Mesodermal cell (in vitro differentiated cells): ENCODE results near the gene SLC35G2.

Source experiments
- H3K27ac ChIP-seq: 2 replicates; pipeline ENCODE4 v1.7.0; 2013; ENCODE audit warnings: mild to moderate bottlenecking, low read depth, low read length, moderate library complexity; ENCODE audit not compliant: severe bottlenecking
- H3K36me3 ChIP-seq: 2 replicates; pipeline ENCODE4 v1.7.1; 2013; ENCODE audit warnings: mild to moderate bottlenecking, low read length, moderate library complexity; ENCODE audit not compliant: control insufficient read depth, insufficient read depth
- H3K4me1 ChIP-seq: one replicate; pipeline ENCODE4 v1.7.1; 2013; ENCODE audit warnings: mild to moderate bottlenecking, low read length; ENCODE audit not compliant: insufficient read depth, control insufficient read depth, poor library complexity, severe bottlenecking
- H3K4me3 ChIP-seq: 2 replicates; pipeline ENCODE4 v1.7.0; 2013; ENCODE audit warnings: low read length, control low read depth, mild to moderate bottlenecking; ENCODE audit not compliant: insufficient read depth, poor library complexity, severe bottlenecking; ENCODE audit errors: extremely low read depth
- H3K9me3 ChIP-seq: 2 replicates; pipeline ENCODE4 v1.7.1; 2013; ENCODE audit warnings: mild to moderate bottlenecking, low read length, moderate library complexity; ENCODE audit not compliant: control insufficient read depth
- WGBS, 2 experiments: methylation state at CpG; one replicate each; pipeline ENCODE4 v1.1.5; 2013; ENCODE audit warnings: missing lambda C conversion rate in 2 of 2; ENCODE audit not compliant: insufficient coverage in 2 of 2; 5-methylcytosine and 5-hydroxymethylcytosine counted together

SLC35G2 gene

GRCh38 chr3:136831461-136831860 lies 12.5 kb downstream of the SLC35G2 start:
- 67% methylated on average over 1 of the region's 1 CpG; no CpG with 5 or more reads in 1 of the 2 experiments for WGBS, 2 experiments
- H3K27ac ChIP-seq: peak overlapping the region; percentile 48
- no peaks in the 10 kb centered on the region for H3K9me3 ChIP-seq
- no peak overlapping the region for H3K4me3 ChIP-seq
- peaks cover 21% of the 10 kb centered on the region for H3K36me3 ChIP-seq
- H3K4me1 ChIP-seq: peaks cover 15% of the 10 kb centered on the region

- Histone ChIP-seq H3K4me3 (no peak overlapping the region), H3K27ac (peak overlapping the region; percentile 11), H3K4me1 (peaks cover 41% of the 10 kb centered on the region), H3K9me3 (no peaks in the 10 kb centered on the region), H3K36me3 (peaks cover 13% of the 10 kb centered on the region)
- 100% methylated on average over 1 of the region's 1 CpG; no CpG with 5 or more reads in 1 of the 2 experiments for WGBS, 2 experiments
Measured at GRCh38 chr3:136835089-136835812, 16.3 kb downstream of the SLC35G2 start.

- Histone ChIP-seq H3K9me3 (no peaks in the 10 kb centered on the region), H3K4me1 (peaks cover 41% of the 10 kb centered on the region), H3K4me3 (no peak overlapping the region), H3K36me3 (peaks cover 17% of the 10 kb centered on the region), H3K27ac (peak overlapping the region; percentile 30)
- 90 to 100% methylated on average over 1 of the region's 3 CpGs for WGBS, 2 experiments
Measured at GRCh38 chr3:136835813-136836510, 17.0 kb downstream of the SLC35G2 start.

GRCh38 chr3:136836511-136837156 lies 17.7 kb downstream of the SLC35G2 start:
- no peak overlapping the region for H3K4me3 ChIP-seq
- peaks cover 41% of the 10 kb centered on the region for H3K4me1 ChIP-seq
- H3K36me3 ChIP-seq: peaks cover 22% of the 10 kb centered on the region
- H3K27ac ChIP-seq: peak overlapping the region; percentile 30
- no peaks in the 10 kb centered on the region for H3K9me3 ChIP-seq

- Histone ChIP-seq H3K4me1 (peaks cover 37% of the 10 kb centered on the region), H3K9me3 (no peaks in the 10 kb centered on the region), H3K4me3 (no peak overlapping the region), H3K27ac (peak overlapping the region; percentile 84), H3K36me3 (peaks cover 36% of the 10 kb centered on the region)
- WGBS, 2 experiments: no CpG with 5 or more reads among the region's 1 CpG
Measured at GRCh38 chr3:136838641-136839555, 20.0 kb downstream of the SLC35G2 start.

- Histone ChIP-seq H3K36me3 (peaks cover 40% of the 10 kb centered on the region), H3K9me3 (no peaks in the 10 kb centered on the region), H3K27ac (peak overlapping the region; percentile 84), H3K4me3 (no peak overlapping the region), H3K4me1 (peaks cover 37% of the 10 kb centered on the region)
Measured at GRCh38 chr3:136839556-136839931, 20.6 kb downstream of the SLC35G2 start.

GRCh38 chr3:136840252-136840651 lies 21.3 kb downstream of the SLC35G2 start:
- Histone ChIP-seq H3K27ac (peak overlapping the region; percentile 84), H3K4me3 (no peak overlapping the region), H3K36me3 (peaks cover 45% of the 10 kb centered on the region), H3K4me1 (peaks cover 35% of the 10 kb centered on the region), H3K9me3 (no peaks in the 10 kb centered on the region)
- 100% methylated on average over 1 to 2 of the region's 2 CpGs for WGBS, 2 experiments

- no CpG with 5 or more reads among the region's 1 CpG for WGBS, 2 experiments
- H3K36me3 ChIP-seq: peaks cover 53% of the 10 kb centered on the region
- H3K4me3 ChIP-seq: no peak overlapping the region
Measured at GRCh38 chr3:136842294-136842693, 23.4 kb downstream of the SLC35G2 start.

GRCh38 chr3:136844724-136845123 lies 25.8 kb downstream of the SLC35G2 start:
- peaks cover 65% of the 10 kb centered on the region for H3K36me3 ChIP-seq

More at GRCh38 chr3:136842294-136842693, 23.4 kb downstream of the SLC35G2 start:
- Histone ChIP-seq H3K9me3 (no peaks in the 10 kb centered on the region), H3K4me1 (peaks cover 24% of the 10 kb centered on the region), H3K27ac (no peak overlapping the region)

GRCh38 chr3:136852180-136852579 lies 33.3 kb downstream of the SLC35G2 start:
- Histone ChIP-seq H3K4me3 (no peak overlapping the region), H3K36me3 (peaks cover 53% of the 10 kb centered on the region), H3K4me1 (peaks cover 12% of the 10 kb centered on the region), H3K9me3 (no peaks in the 10 kb centered on the region), H3K27ac (peak overlapping the region; percentile 13)
- WGBS, 2 experiments: 87 to 96% methylated on average over 3 of the region's 4 CpGs

More at GRCh38 chr3:136844724-136845123, 25.8 kb downstream of the SLC35G2 start:
- no CpG with 5 or more reads among the region's 1 CpG for WGBS, 2 experiments
- H3K27ac ChIP-seq: no peak overlapping the region
- H3K9me3 ChIP-seq: no peaks in the 10 kb centered on the region
- peaks cover 3% of the 10 kb centered on the region for H3K4me1 ChIP-seq
- H3K4me3 ChIP-seq: no peak overlapping the region
